SHP77 treated with DMSO at 0.1 percent for 48 hours (cell line): ENCODE measurements around the gene MORC3.
"Not testable (repeated sequence)": the region's sequence is repeated elsewhere in the genome, so short reads cannot be mapped to it uniquely, and the experiment has no call there.

Experiments
- DNase-seq: peaks from one replicate; lab custom pipeline; 2025; lab: John Stamatoyannopoulos, UW

The MORC3 gene

DNA sequence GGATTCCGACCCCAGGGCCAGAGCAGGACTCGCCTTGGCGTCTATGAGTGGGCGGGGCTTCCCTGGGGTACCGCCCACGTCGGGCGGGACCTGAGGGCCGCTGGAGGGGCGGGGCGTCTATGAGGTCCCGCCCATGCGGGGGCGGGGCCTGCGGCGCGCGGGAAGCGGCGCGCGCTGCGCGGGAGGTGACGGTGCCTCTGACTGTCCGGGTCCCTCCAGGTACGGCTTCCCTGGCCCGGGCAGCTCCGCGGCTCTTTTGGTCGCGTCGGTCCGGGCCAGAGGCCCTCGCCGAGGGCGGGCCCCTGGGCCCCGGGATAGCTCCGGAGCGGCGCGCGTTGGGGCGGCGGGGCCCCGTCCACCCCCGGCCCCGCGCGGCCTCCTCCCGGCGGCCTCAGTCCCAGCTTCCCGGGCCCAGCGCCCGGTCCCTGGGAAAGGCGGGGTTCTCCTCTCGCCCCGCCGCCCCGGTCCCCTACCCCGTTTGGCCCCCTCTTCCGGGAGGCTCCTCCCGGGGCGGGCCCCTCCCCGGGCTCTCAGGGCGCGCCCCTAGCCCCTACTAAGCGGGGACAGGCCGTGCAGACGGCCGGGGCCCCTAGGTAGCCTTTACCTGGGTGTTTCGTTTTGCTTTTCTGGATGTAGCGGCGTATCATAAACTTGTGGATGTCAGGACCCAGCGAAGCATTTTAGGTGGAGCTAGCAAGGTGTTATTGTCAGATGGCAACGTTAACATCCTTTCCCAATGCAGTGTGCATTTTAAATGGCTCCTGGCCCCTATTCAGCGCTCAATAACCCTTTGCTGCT, 65.4 kb downstream of the MORC3 start, which contains the start of gene CHAF1B:
Gene CHAF1B (plus strand): TSS at position 160 of the 798 bp plus-strand sequence. CDS start 745 bp downstream, outside the sequence.
- peak; percentile 21 for DNase-seq

DNA sequence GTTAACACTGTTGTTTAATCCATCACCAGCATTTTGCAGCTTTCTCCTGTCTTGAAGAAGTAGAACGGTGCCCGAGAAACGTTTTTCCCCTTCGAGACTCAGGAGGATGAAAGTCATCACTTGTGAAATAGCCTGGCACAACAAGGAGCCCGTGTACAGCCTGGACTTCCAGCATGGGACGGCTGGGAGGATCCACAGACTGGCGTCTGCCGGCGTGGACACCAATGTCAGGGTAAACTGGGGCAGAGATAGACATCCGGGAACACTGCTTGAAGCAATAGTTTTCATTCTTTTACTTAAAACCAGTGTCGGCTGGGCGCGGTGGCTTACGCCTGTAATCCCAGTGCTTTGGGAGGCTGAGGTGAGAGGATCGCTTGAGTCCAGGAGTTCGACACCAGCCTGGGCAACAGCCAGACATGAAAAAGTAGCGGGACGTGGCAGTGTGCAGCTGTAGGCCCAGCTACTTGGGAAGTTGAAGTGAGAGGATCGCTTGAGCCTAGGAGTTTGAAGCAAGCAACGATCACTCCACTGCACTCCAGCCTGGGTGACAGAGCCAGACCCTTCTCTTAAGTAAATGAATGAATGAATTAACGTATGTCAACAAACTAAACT, 66.1 kb downstream of the MORC3 start:
- DNase-seq = no peak

DNA sequence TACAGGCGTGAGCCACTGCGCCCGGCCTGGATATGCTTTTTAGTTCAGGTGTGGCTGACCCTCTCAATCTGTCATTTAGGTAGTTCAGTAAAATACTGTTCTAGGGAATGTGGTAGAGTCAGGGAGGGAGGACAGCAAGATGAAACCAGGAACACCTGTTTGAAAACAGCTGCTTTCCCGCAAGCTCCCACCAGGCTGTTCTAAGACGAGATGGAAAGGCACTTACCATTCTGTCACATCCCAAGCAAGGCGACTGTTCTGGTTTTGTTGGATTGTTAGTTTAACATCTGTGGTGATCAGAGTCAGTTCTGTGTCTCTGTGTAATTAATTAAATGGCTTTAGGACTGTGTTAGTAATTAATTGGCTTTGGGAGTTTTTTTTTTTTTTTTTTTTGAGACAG, 68.1 kb downstream of the MORC3 start:
- no peak for DNase-seq

DNA sequence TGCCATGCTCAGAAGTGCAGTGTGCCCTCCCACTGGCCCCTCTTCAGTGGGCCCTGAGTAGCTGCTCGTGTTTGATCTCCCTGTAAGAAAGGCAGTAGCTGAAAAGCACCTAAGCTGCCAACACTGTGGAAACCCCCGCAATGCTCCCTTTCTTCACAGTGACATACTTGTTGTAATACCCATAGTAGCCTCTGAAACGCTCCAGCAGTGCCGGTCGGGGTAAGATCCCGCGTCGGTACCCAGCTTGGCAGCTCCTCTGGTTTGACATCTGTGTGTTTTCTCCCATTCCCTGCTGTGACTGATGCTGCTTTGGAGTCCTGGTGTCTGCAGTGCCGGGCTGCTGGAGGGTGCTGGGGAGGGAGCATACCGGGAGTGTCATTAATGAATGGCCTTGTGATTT, 68.8 kb downstream of the MORC3 start:
- no peak for DNase-seq

DNA sequence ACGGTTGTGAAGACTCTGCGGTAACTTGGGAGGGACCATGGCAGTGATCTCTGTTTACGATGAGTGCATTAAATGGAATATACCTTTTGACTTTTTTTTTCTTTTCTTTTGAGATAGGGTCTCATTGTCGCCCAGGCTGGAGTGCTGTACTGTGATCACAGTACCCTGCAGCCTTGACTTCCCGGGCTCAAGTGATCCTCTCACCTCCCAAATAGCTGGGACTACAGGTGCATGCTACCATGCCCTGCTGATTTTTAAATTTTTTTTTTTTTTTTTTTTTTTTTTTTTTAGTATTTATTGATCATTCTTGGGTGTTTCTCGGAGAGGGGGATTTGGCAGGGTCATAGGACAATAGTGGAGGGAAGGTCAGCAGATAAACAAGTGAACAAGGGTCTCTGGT, 71.7 kb downstream of the MORC3 start:
- DNase-seq = not testable (repeated sequence)

DNA sequence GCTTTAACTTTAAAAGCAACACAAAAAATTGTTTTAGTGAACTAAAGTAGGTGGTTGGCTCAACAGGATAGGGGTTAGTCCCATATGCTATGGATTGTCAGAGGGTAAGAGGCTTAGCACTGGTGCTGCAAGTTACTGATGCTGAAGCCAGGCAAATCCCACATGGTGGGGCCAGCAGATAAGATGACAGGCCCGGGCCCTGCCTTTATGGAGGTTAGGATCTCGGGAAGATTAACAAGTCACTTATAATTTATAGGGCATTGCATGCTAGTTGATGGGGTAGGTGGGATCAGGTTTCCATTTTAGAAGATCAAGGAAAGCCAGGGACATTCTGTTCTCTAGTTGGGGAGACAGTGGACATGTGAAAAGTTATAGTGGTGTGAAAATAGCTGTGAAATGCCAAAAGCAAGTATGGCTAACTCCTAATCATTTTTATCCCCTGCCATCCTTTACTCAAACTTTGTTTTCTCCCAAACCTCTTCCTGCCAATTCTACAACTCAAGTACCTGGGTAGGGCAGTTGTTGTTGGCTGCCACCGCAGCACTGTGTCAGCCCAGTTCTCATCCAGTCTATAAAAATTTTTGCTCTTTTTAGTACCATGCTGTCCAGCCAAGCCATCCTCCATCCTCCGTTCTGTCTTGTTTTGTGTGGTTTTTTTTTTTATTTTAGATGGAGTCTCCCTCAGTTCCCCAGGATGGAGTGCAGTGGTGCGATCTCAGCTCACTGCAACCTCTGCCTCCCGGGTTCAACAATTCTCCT, 75.5 kb downstream of the MORC3 start:
- DNase-seq = no peak

DNA sequence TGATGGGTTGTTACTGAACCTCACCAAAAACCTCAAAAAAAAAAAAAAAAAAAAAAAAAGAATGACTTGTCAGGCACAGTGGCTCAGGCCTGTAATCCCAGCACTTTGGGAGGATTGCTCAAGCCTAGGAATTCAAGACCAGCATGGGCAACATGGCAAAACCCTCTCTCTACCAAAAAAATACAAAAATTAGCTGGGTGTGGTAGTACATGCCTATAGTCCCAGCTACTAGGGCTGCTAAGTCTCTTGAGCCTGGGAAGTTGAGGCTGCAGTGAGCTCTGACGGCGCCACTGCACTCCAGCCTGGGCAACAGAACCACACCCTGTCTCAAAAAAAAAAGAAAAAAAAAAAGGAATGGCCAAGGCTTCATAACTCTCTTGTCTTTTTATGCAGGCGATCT, 76.3 kb downstream of the MORC3 start:
- DNase-seq = no peak

DNA sequence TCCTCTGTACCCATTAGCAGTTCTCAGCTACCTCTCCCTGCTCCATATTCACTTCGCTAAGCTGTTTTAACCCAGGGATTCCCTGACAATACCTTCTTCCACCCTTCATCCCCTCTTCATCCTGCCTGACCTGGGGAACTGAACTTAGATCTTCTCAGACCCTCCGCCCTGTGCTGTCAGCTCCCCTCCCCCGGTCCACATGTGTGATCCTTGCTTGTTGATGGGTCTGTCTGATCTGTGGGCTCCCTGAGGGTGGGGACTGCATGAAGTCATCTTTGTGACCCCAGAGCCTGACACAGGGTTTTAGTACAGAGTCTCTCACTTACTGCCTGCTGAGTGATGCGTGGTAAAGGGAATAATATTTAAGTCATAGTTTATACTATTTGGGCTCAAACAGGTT, 77.0 kb downstream of the MORC3 start:
- no peak for DNase-seq

DNA sequence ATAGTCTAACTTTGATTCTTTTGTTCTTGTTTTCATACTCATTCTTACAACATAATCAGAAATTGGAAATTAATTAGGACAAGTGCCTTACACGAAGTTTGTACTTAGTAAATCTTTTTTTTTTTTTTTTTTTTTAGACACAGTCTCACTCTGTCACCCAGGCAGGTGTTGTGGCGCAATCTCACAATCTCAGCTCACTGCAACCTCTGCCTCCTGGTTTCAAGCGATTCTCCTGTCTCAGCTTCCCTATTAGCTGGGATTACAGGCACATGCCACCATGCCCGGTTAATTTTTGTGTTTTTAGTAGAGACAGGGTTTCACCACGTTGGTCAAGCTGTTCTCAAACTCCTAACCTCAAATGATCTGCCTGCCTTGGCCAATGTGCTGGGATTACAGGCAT, 77.6 kb downstream of the MORC3 start:
- DNase-seq = no peak

DNA sequence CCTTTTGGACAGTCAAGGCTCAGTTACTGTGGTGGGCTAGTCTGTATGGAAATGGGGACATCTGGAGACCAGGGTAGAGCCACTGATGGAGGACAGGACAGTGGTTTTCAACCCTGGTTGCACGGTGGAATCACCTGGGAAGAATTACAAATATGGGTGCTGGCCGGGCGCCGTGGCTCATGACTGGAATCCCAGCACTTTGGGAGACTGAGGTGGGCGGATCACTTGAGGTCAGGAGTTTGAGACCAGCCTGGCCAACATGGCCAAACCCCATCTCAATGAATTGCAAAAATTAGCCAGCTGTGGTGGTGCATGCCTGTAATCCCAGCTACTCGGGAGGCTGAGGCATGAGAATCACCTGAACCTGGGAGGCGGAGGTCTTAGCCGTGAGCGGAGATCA, 79.7 kb downstream of the MORC3 start:
- not testable (repeated sequence) for DNase-seq

DNA sequence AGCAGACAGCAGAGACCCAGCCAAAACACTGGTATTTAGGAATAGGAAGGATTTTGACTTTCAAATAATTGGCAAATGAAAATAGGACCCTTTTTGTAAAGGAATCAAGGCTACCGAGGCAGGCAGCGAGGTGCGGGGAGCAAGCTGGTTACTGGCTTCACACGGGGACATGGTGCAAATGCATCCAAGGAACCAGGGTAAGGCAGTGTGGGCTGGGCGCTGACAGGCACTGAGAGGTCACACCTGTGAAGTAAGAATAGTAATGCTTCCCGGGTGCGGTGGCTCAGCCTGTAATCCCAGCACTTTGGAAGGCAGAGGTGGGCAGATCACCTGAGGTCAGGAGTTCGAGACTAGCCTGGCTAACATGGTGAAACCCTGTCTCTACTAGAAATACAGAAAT, 80.7 kb downstream of the MORC3 start:
- DNase-seq = no peak

DNA sequence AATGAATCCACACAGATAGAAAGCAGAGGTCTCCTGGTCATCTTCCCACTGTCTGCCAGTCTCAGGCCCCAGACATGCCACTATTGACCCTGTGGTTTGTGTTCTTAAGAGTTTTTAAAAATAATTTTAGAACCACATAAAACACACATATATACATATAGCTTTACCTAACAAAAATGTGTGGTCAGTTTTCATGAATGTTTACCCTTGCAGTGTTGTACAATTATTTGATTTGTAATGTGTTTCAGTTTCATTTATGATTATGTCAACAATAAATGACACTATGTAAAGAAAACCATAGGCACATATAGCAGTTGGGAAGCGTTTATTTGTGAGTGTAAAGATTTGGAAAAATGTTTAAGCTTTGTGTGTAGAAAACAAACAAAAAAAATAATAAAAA, 82.3 kb downstream of the MORC3 start:
- DNase-seq = no peak

DNA sequence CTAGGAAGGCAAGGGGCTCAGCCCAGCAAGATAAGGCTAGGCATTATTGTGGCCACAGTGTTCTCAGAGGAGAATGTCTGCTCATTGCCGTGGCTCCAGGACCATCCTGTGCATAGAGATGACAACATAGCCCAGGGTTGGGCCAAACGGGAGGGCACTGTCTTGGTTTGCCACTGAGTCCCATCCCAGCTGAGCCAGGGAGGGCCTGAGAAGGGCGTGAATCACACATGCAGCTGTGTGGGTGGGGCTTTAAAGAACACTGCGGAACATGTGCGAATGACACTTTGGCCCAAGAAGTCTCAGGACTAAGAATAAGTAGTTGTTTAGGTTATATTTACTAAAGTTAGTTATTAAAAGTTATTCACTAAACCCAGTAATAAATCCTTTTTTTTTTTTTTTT, 83.7 kb downstream of the MORC3 start:
- DNase-seq = no peak

DNA sequence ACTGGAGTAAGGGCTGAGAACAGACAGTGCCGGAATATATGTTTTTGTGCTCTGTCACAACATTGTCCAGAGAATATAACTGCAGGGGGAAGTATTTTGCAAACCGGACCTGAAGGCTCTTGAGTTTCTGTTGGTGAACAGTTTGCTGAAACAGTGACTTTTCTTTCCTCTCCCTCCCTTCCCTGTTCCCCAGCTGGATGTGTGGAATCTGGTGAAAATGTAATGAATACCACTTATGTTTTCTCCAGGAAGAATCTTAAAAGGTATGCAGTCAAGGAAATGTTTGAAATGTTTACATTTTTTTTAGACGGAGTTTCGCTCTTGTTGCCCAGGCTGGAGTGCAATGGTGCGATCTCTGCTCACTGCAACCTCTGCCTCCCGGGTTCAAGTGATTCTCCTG, 88.6 kb downstream of the MORC3 start:
- DNase-seq = no peak

DNA sequence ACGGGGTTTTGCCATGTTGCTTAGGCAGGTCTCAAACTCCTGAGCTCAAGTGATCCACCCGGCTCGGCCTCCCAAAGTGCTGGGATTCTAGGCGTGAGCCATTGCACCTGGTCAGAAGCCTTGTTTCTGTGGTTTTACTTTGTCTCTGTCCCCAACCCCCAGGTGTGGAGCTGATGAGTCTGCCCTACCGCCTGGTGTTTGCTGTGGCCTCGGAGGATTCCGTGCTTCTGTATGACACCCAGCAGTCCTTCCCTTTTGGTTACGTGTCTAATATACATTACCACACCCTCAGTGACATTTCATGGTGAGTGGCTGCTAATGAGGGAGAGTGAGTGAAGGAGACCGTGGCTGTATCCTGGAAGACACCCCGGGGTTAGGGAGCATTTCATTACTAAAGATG, 91.3 kb downstream of the MORC3 start:
- no peak for DNase-seq

DNA sequence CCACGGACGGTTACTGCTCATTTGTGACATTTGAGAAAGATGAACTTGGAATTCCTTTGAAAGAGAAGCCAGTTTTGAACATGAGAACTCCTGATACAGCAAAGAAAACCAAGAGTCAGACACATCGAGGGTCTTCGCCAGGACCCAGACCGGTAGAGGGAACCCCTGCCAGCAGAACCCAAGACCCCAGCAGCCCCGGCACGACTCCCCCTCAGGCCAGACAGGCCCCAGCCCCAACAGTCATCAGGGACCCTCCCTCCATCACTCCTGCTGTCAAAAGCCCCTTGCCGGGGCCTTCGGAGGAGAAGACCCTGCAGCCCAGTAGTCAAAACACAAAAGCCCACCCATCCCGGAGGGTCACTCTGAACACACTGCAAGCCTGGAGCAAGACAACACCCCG, 92.9 kb downstream of the MORC3 start:
- DNase-seq = no peak

DNA sequence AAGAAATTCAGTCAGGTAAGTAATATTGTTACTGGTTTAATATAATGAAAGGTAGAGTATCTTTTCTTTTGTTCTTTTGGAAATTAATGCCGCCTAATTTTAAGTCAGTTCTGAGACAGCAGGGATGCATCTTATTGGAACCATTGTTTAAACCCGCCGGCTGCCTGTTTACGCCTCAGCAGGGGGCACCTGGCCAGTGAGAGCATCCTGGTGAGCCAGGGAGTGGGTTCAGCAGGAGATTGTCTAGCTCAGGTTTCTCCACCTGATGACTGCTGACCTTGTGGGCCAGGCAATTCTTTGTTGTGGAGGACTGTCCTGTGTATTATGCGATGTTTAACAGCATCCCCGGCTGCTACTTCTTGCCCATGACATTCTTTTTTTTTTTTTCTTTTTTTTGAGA, 95.4 kb downstream of the MORC3 start:
- DNase-seq = no peak

DNA sequence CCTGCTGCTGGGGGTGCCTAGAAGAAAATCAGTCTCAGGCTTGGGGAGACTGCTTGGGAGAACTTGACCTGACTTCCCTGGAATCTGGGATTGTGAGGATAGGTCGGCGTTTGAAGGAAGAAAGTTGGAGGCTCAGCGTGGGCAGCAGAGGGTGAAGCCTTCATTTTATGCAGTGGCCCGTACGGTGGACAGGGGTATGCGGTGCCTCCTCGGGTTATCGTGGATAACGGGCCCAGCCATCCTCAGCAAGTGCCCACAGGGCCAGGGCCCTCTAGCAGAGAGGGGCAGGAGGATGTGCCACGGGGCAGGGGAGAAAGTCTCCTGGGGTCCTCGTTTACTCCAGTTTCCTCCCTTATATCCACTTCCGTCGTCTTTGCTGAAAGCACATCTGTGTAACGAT, 99.2 kb downstream of the MORC3 start:
- no peak for DNase-seq

DNA sequence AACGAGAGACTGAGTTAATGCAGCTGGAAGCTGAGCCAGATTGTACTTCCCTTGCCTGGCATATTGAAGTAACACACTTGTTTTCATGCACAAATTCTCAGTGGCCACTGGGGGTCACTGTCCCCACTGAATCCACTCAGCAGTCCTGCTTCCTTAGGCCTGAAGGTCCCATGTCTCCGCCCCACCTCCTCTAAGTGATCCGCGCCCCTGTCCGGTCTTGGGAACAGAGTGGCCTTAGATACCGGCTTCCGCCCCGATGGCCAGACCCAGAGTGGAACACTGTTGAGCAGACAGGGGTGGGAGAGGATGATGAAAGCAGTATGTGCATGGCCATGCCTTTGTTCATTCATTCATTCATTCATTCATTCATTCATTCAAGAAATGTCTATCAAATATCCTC, 100.0 kb downstream of the MORC3 start:
- peak; percentile 4 for DNase-seq

DNA sequence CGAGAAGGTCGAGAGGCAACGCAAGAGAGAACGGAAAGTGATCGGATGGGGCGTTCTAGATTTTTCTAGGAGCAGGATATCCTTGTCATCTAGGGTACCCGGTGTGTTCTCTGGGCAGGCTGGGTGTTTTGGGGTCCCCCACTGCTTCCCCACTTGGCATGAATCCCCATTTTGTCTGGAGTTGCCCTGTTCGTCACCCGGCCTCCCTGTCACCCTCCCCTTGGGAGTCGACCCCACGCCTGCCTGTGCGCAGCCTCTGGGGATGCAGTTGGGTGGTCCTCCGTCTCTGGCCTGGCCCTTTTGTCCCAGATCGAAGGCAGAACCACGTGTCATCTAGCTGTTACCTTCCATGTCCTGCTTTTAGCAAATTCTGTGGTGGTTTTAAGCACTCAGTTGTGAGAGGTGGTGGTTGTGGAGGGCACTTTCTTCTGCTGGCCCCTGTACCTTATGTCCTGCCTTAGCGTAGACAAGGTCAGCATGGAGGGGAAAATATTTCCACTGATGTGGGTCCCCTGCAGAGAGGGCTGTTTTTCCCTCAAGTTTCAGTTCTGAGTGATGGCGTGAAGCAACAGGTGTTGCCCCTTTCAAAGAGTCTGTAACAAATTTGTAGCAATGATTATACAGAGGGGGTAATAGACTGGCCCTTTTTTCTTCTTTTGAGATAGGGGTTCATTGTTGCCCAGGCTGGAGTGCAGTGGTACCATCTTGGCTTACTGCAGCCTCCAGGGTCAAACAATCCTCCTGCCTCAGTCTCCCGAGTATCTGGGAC, 100.8 kb downstream of the MORC3 start:
- no peak for DNase-seq

DNA sequence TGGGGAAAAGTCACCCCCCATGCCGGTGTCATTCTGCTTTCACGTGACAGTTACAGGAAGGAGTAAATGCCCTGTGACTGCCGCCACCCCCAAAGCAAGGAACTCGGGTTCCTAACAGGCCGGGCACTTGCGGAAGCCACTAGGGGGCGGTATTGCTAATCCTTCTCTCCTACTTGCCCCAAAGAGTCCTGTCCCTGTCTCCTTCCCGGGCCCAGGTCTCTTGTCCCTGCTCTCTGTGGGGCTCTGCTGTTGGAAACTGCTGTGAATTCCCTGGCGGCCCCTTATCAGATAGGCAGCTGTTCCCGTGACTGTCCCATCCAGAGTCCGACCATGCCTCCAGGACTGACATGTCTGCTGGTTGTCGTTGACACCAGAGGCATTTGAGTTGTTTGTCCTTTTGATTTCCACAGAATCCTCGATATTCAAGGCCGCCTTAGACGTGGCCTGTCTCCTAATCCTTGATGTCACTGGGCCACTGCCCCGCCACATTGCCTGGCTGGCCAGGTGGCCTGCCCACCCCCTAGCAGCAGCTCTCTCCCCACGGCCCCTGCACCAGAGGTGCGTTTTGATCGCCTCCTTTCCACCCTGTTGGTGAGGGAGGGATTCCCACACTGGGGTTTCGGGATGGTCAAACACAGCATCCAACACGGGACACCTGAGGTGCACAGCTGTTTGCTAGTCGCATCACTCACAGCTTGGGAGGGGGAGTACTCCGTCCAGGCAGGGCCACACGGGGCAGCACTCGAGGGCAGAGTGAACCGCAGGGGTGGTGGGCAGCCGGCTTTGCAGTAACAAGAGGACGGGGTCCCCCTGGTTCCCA, 102.5 kb downstream of the MORC3 start:
- DNase-seq = peak; percentile 21
